ENCODE results near the gene CCDC192.
A peak's percentile ranks its signal among the peaks of the same experiment; 100 is the strongest.

The CCDC192 gene

GRCh38 chr5:127884416-127884815 is 181.2 kb downstream of the CCDC192 start:
- Histone ChIP-seq H3K4me3 (ENCODE audit: low read depth, low read length) (no peak overlapping the region), H3K27me3 (replicated peaks) (no peaks in the 10 kb centered on the region), H3K36me3 (replicated peaks) (no peaks in the 10 kb centered on the region), H3K27ac (no peak overlapping the region)
- in situ Hi-C loops (cut with HindIII; ENCODE audit: low pct_ligation_motif_present, low sequenced_read_pairs) = no loop called here
- no peak for TF ChIP-seq CTCF (IDR thresholded peaks at IDR 0.05; ENCODE audit: low read depth, low read length, missing control alignments)
- no peak for DNase-seq

- Histone ChIP-seq H3K4me3 (ENCODE audit: low read depth, low read length) (no peak overlapping the region), H3K36me3 (replicated peaks) (no peaks in the 10 kb centered on the region), H3K27me3 (replicated peaks) (no peaks in the 10 kb centered on the region), H3K27ac (no peak overlapping the region)
- in situ Hi-C loops (cut with HindIII; ENCODE audit: low pct_ligation_motif_present, low sequenced_read_pairs) = no loop called here
- no peak for DNase-seq
- TF ChIP-seq CTCF (IDR thresholded peaks at IDR 0.05; ENCODE audit: low read depth, low read length, missing control alignments) = no peak
Observed at GRCh38 chr5:127885176-127885575, 182.0 kb downstream of the CCDC192 start.

- no peak overlapping the region for H3K27ac ChIP-seq
- no peak for DNase-seq
- in situ Hi-C loops (cut with HindIII; ENCODE audit: low pct_ligation_motif_present, low sequenced_read_pairs) = no loop called here
- no peak for TF ChIP-seq CTCF (IDR thresholded peaks at IDR 0.05; ENCODE audit: low read depth, low read length, missing control alignments)
- no peak overlapping the region for H3K4me3 ChIP-seq (ENCODE audit: low read depth, low read length)
- no peaks in the 10 kb centered on the region for H3K36me3 ChIP-seq (replicated peaks)
- no peaks in the 10 kb centered on the region for H3K27me3 ChIP-seq (replicated peaks)
Observed at GRCh38 chr5:127886081-127886480, 182.9 kb downstream of the CCDC192 start.

GRCh38 chr5:127887282-127887681 is 184.1 kb downstream of the CCDC192 start:
- DNase-seq = no peak
- Histone ChIP-seq H3K36me3 (replicated peaks) (no peaks in the 10 kb centered on the region), H3K27ac (no peak overlapping the region), H3K27me3 (replicated peaks) (no peaks in the 10 kb centered on the region), H3K4me3 (ENCODE audit: low read depth, low read length) (no peak overlapping the region)
- no peak for TF ChIP-seq CTCF (IDR thresholded peaks at IDR 0.05; ENCODE audit: low read depth, low read length, missing control alignments)
- in situ Hi-C loops (cut with HindIII; ENCODE audit: low pct_ligation_motif_present, low sequenced_read_pairs) = no loop called here

GRCh38 chr5:127891942-127892341 is 188.8 kb downstream of the CCDC192 start:
- in situ Hi-C loops (cut with HindIII; ENCODE audit: low pct_ligation_motif_present, low sequenced_read_pairs) = no loop called here
- Histone ChIP-seq H3K27ac (no peak overlapping the region), H3K36me3 (replicated peaks) (no peaks in the 10 kb centered on the region), H3K27me3 (replicated peaks) (no peaks in the 10 kb centered on the region), H3K4me3 (ENCODE audit: low read depth, low read length) (no peak overlapping the region)
- no peak for TF ChIP-seq CTCF (IDR thresholded peaks at IDR 0.05; ENCODE audit: low read depth, low read length, missing control alignments)
- DNase-seq = no peak

GRCh38 chr5:127892467-127893207 is 189.4 kb downstream of the CCDC192 start:
- peak; percentile 78 for DNase-seq
- Histone ChIP-seq H3K4me3 (ENCODE audit: low read depth, low read length) (no peak overlapping the region), H3K27me3 (replicated peaks) (no peaks in the 10 kb centered on the region), H3K27ac (peak overlapping the region; percentile 57), H3K36me3 (replicated peaks) (no peaks in the 10 kb centered on the region)
- TF ChIP-seq CTCF (IDR thresholded peaks at IDR 0.05; ENCODE audit: low read depth, low read length, missing control alignments) = no peak
- in situ Hi-C loops (cut with HindIII; ENCODE audit: low pct_ligation_motif_present, low sequenced_read_pairs) = no loop called here
